Measurements from ENCODE around the gene TBKBP1. TPM values are rescaled to one million over a fixed set of nuclear protein-coding genes. Genes with fewer than 3 reads are reported as not detected.
A peak's percentile ranks its signal among the peaks of the same experiment; 100 is the strongest.

The TBKBP1 gene
- total RNA-seq, 1 experiment from 2014 or later = 33.2 TPM

GRCh38 chr17:47685556-47686275 is 8.2 kb upstream of the TBKBP1 start:
- no peak overlapping the region for H2BK12ac ChIP-seq (ENCODE audit: insufficient read length, low read depth, low read length)
- H3K4me1 ChIP-seq (ENCODE audit: insufficient read depth, low read length) = peaks cover 5% of the 10 kb centered on the region; the same call in 1 of the 2 replicates
- H4K20me1 ChIP-seq (ENCODE audit: control insufficient read depth, insufficient read depth, insufficient read length) = no peaks in the 10 kb centered on the region
- no peak overlapping the region for H3K18ac ChIP-seq (ENCODE audit: insufficient read length, low read depth, low read length)
- no peak overlapping the region for H2BK120ac ChIP-seq (ENCODE audit: low read depth, low read length, poor library complexity, severe bottlenecking)
- no peaks in the 10 kb centered on the region for H3K27me3 Mint-ChIP-seq (ENCODE audit: low read depth)
- WGBS (ENCODE audit: extremely low coverage, insufficient read length, low lambda C conversion rate) = no CpG with 5 or more reads among the region's 4 CpGs
- H3K79me2 ChIP-seq (ENCODE audit: insufficient read depth, low read length) = no peaks in the 10 kb centered on the region
- no peak overlapping the region for H4K91ac ChIP-seq (ENCODE audit: insufficient read length, low read depth, low read length)
- H2BK20ac ChIP-seq (ENCODE audit: low read depth, low read length, poor library complexity, severe bottlenecking) = no peak overlapping the region
- no peak overlapping the region for H3K4ac ChIP-seq (ENCODE audit: low read depth, low read length)
- H2AFZ ChIP-seq (ENCODE audit: low read length) = no peak overlapping the region
- H4K8ac ChIP-seq (replicated peaks; ENCODE audit: insufficient read length, low read depth, low read length) = no peak overlapping the region
- H3K9me3 Mint-ChIP-seq = no peaks in the 10 kb centered on the region; a peak in 1 of 5 replicates
- no peak overlapping the region for H2AK5ac ChIP-seq (ENCODE audit: insufficient read length, low read length)
- no peak overlapping the region for H3K23ac ChIP-seq (ENCODE audit: insufficient read length, low read depth, low read length)
- H3K4me2 ChIP-seq (ENCODE audit: insufficient read depth, insufficient read length, low read length) = no peak overlapping the region
- no peak overlapping the region for H4K5ac ChIP-seq (ENCODE audit: insufficient read length, low read depth, low read length)
- H2BK5ac ChIP-seq (ENCODE audit: insufficient read length, low read length) = no peak overlapping the region
- no peak for DNase-seq
- H3K14ac ChIP-seq (ENCODE audit: insufficient read depth, low read length) = no peak overlapping the region
- H3K27ac Mint-ChIP-seq = peak overlapping the region in 2 of 3 experiments; percentile 27 to 90; a peak in 2 of 7 replicates
- H3K56ac ChIP-seq (ENCODE audit: insufficient read length, low read depth, low read length) = no peak overlapping the region
- peaks cover 23 to 49% (median 41%) of the 10 kb centered on the region in 3 experiments; a peak in 6 of 7 replicates for H3K36me3 Mint-ChIP-seq (ENCODE audit: insufficient read depth in 1 of 3, low read depth in 3 of 3)
- no peaks in the 10 kb centered on the region for H3K9me3 ChIP-seq (ENCODE audit: control insufficient read depth, low read depth, low read length)
- H3K27me3 ChIP-seq (ENCODE audit: insufficient read depth, low read length) = no peaks in the 10 kb centered on the region
- no peak; the same call in 2 of the 3 replicates for TF ChIP-seq CTCF (conservative IDR thresholded peaks at IDR 0.05)
- H3K9ac ChIP-seq (ENCODE audit: extremely low read depth, insufficient read length, low read length) = no peak overlapping the region
- H3K4me1 Mint-ChIP-seq = peaks cover 28 to 30% of the 10 kb centered on the region in 2 experiments
- no peak overlapping the region for H3T11ph ChIP-seq (ENCODE audit: low read length)
- H3K79me1 ChIP-seq (ENCODE audit: insufficient read depth, low read depth, low read length, poor library complexity, severe bottlenecking) = no peaks in the 10 kb centered on the region
- no peaks in the 10 kb centered on the region for H3K23me2 ChIP-seq (ENCODE audit: insufficient read length, low read depth, low read length, poor library complexity, severe bottlenecking)
- H2BK15ac ChIP-seq (ENCODE audit: low read depth, low read length) = no peak overlapping the region
- no peak overlapping the region for H3K27ac ChIP-seq (ENCODE audit: insufficient read length, low read depth, low read length)
- no peak overlapping the region for H3K4me3 Mint-ChIP-seq

Measured in H9 (cell line).